SK-N-SH (cell line): ENCODE results near the gene USP47. TPM values are rescaled to one million over a fixed set of nuclear protein-coding genes. Genes with fewer than 3 reads are reported as not detected.

Experiments
- CTCF ChIA-PET: fragments of 300-600, 350-600 bp; formaldehyde crosslinking; extraction: SDS; loops from one replicate; lab custom pipeline; 2021; lab: Yijun Ruan, JAX
- POLR2A ChIA-PET: fragments of 350-600 bp; sonication (Branson Sonifier 250); formaldehyde crosslinking; extraction: SDS; loops from one replicate; lab custom pipeline; 2020; ENCODE audit warnings: antibody characterized with exemption, inconsistent platforms; lab: Yijun Ruan, JAX
- DNase-seq: peaks from one replicate; pipeline ENCODE4 v3.0.0; 2012
- H2AFZ ChIP-seq: fragments of 200-600 bp; sonication (generic); 2 replicates; pipeline ENCODE4 v1.8.1; 2016; ENCODE audit warnings: antibody characterized with exemption, mild to moderate bottlenecking, low read depth
- H3F3A ChIP-seq: fragments of 200-600 bp; sonication (generic); replicated peaks from 2 replicates; pipeline ENCODE3; 2016; ENCODE audit warnings: antibody characterized with exemption, mild to moderate bottlenecking; ENCODE audit not compliant: insufficient read depth
- H3K27ac ChIP-seq, 2 experiments: fragments of 200-500 bp in 1 of 2; fragments of 200-600 bp in 1 of 2; sonication (Bioruptor generic) in 1 of 2; sonication (generic), shearing (Covaris generic) in 1 of 2; 2 replicates each; pipeline versions ENCODE4 v1.5.1 to v1.6.1; 2014 to 2016; ENCODE audit warnings: low read depth in 2 of 2, inconsistent platforms in 1 of 2, low read length in 1 of 2, mild to moderate bottlenecking in 1 of 2, mixed read lengths in 1 of 2
- H3K27me3 ChIP-seq: fragments of 200-600 bp; sonication (generic), shearing (Covaris generic); 2 replicates; pipeline ENCODE4 v1.6.1; 2016; ENCODE audit warnings: mixed run types; ENCODE audit not compliant: insufficient read depth
- H3K36me3 ChIP-seq, 2 experiments: fragments of 200-500 bp in 1 of 2; fragments of 200-600 bp in 1 of 2; sonication (Bioruptor generic) in 1 of 2; sonication (generic) in 1 of 2; replicated peaks in 1 of 2; 2 replicates each; pipeline versions ENCODE3 to v1.5.1; 2014 to 2016; ENCODE audit warnings: low read length in 1 of 2, mild to moderate bottlenecking in 1 of 2; ENCODE audit not compliant: insufficient read depth in 2 of 2, control insufficient read depth in 1 of 2
- H3K4me1 ChIP-seq, 2 experiments: fragments of 200-500 bp in 1 of 2; fragments of 200-600 bp in 1 of 2; sonication (Bioruptor generic) in 1 of 2; sonication (generic), shearing (Covaris generic) in 1 of 2; 2 replicates each; pipeline versions ENCODE4 v1.5.1 to v1.6.1; 2014 to 2016; ENCODE audit warnings: low read depth in 1 of 2, low read length in 1 of 2, mixed run types in 1 of 2; ENCODE audit not compliant: insufficient read depth in 2 of 2, control insufficient read depth in 1 of 2
- H3K4me2 ChIP-seq: fragments of 200-600 bp; sonication (generic), shearing (Covaris generic); 2 replicates; pipeline ENCODE4 v1.6.1; 2017; ENCODE audit warnings: mixed run types
- H3K4me3 ChIP-seq, 2 experiments: fragments of 200-500 bp in 1 of 2; fragments of 200-600 bp in 1 of 2; sonication (Bioruptor generic) in 1 of 2; sonication (generic), shearing (Covaris generic) in 1 of 2; 2 replicates each; pipeline versions ENCODE4 v1.5.1 to v1.8.1; 2014 to 2016; ENCODE audit warnings: low read depth in 2 of 2, inconsistent platforms in 1 of 2, low read length in 1 of 2, mild to moderate bottlenecking in 1 of 2, mixed read lengths in 1 of 2, moderate library complexity in 1 of 2
- H3K79me2 ChIP-seq: fragments of 200-600 bp; sonication (generic); 2 replicates; pipeline ENCODE4 v1.8.1; 2017; ENCODE audit warnings: mild to moderate bottlenecking; ENCODE audit not compliant: insufficient read depth
- H3K9ac ChIP-seq: fragments of 200-600 bp; sonication (generic); 2 replicates; pipeline ENCODE4 v1.6.1; 2017; ENCODE audit warnings: mixed run types
- H3K9me2 ChIP-seq: fragments of 200-600 bp; sonication (generic); 2 replicates; pipeline ENCODE4 v1.6.1; 2017; ENCODE audit warnings: mixed run types
- H3K9me3 ChIP-seq: fragments of 200-600 bp; sonication (generic); 2 replicates; pipeline ENCODE4 v1.6.1; 2017; ENCODE audit warnings: mixed run types, mild to moderate bottlenecking, moderate library complexity
- H4K20me1 ChIP-seq: fragments of 200-600 bp; sonication (generic); 2 replicates; pipeline ENCODE4 v1.6.1; 2017; ENCODE audit warnings: mild to moderate bottlenecking, mixed run types; ENCODE audit not compliant: insufficient read depth
- EP300 ChIP-seq, 2 experiments: IDR thresholded peaks; 2 replicates each; pipeline versions ENCODE4 v1.4.0 to v1.6.1; 2012; ENCODE audit warnings: borderline replicate concordance in 1 of 2, low read depth in 1 of 2, low read length in 1 of 2
- GATA2 ChIP-seq: sonication (generic); formaldehyde crosslinking; IDR thresholded peaks from 2 replicates; pipeline ENCODE4 v1.5.0; 2020; ENCODE audit warnings: mild to moderate bottlenecking, missing genetic modification reagents
- MEF2A ChIP-seq: IDR thresholded peaks from 2 replicates; pipeline ENCODE4 v1.4.0; 2012; ENCODE audit warnings: low read depth, borderline replicate concordance
- NFIC ChIP-seq: IDR thresholded peaks from 2 replicates; pipeline ENCODE4 v1.4.0; 2012; ENCODE audit warnings: borderline replicate concordance
- POLR2AphosphoS5 ChIP-seq: IDR thresholded peaks from 2 replicates; pipeline ENCODE4 v1.6.1; 2012; ENCODE audit warnings: low read depth, low read length
- RFX5 ChIP-seq: IDR thresholded peaks from 2 replicates; pipeline ENCODE4 v1.6.1; 2012; ENCODE audit warnings: mild to moderate bottlenecking, improper control_type of control experiment, low read length
- TAF1 ChIP-seq: IDR thresholded peaks from 2 replicates; pipeline ENCODE4 v1.6.1; 2012; ENCODE audit warnings: low read depth, mild to moderate bottlenecking, low read length, moderate library complexity, borderline replicate concordance
- TCF12 ChIP-seq: IDR thresholded peaks from 2 replicates; pipeline ENCODE4 v1.4.0; 2012
- TEAD4 ChIP-seq: IDR thresholded peaks from 2 replicates; pipeline ENCODE4 v1.4.0; 2012; ENCODE audit warnings: mild to moderate bottlenecking, borderline replicate concordance; ENCODE audit not compliant: insufficient read depth
- YY1 ChIP-seq: IDR thresholded peaks from 2 replicates; pipeline ENCODE4 v1.4.0; 2012; ENCODE audit warnings: low read depth, mild to moderate bottlenecking
- WGBS: methylation state at CpG from one replicate; pipeline ENCODE4 v1.1.6; 2017; ENCODE audit warnings: low lambda C conversion rate; 5-methylcytosine and 5-hydroxymethylcytosine counted together
- polyA plus RNA-seq, 3 experiments: library from polyadenylated mRNA; depleted of rRNA; stranded (reverse); fragments of >200 nt; gene quantifications; 2 replicates each; pipeline ENCODE4 v1.2.3, GENCODE V29; 2012
- TF ChIP-seq, protein P1 (sequence below): fragments of 200-600 bp; sonication (generic); IDR thresholded peaks from 2 replicates; pipeline ENCODE4 v1.6.1; 2017; ENCODE audit warnings: antibody characterized with exemption, mild to moderate bottlenecking, moderate library complexity
- TF ChIP-seq, protein P2 (sequence below): IDR thresholded peaks from 2 replicates; pipeline ENCODE4 v1.4.0; 2012; ENCODE audit warnings: low read depth, borderline replicate concordance
- TF ChIP-seq, protein P3 (sequence below): IDR thresholded peaks from 2 replicates; pipeline ENCODE4; 2012
- TF ChIP-seq, protein P4 (sequence below): fragments of 150-350 bp; IDR thresholded peaks from 2 replicates; pipeline ENCODE4 v1.6.1; 2017; ENCODE audit warnings: antibody characterized with exemption, low read length, low read depth, borderline replicate concordance

Gene USP47
- polyA plus RNA-seq, 1 of the 3 experiments (the other 2 are of a cell fraction), result 10.3 TPM

GRCh38 chr11:12003815-12004214, 162.0 kb downstream of the USP47 start:
- H3K27me3 ChIP-seq, result no peaks in the 10 kb centered on the region

DNA sequence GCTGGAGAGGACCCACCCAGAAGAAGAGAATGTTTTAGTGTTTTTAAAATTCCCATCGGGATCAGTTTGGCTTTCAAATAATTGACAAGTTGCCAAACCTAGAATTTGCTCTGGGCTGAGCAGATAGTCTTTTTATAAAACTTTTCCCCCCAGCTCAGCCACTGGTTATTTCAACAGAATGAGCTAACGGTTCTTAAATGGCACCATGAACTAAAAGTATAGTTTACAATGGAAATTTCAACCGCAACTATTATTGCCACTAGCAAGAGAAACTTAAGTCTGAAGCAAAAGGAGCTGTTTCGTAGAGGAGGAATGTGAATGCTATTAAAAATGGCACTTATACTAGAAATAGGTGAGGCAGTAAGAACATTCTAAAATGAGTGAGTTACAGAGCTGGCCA, 163.3 kb downstream of the USP47 start:
- POLR2A ChIA-PET, result interaction anchor here (0.6 kb wide), 1 partner anchor 32 kb away, joined by 3 read pairs; no protein-coding TSS in a partner anchor
- Histone ChIP-seq H3F3A (peaks cover 41% of the 10 kb centered on the region), H3K9me3 (no peaks in the 10 kb centered on the region), H3K4me3 (peak overlapping the region in 1 of 2 experiments; percentile 12; a peak in 2 of 4 replicates), H3K4me1 (peaks cover 34 to 36% of the 10 kb centered on the region in 2 experiments; a peak in 3 of 4 replicates)
- TF ChIP-seq, protein P1, sequence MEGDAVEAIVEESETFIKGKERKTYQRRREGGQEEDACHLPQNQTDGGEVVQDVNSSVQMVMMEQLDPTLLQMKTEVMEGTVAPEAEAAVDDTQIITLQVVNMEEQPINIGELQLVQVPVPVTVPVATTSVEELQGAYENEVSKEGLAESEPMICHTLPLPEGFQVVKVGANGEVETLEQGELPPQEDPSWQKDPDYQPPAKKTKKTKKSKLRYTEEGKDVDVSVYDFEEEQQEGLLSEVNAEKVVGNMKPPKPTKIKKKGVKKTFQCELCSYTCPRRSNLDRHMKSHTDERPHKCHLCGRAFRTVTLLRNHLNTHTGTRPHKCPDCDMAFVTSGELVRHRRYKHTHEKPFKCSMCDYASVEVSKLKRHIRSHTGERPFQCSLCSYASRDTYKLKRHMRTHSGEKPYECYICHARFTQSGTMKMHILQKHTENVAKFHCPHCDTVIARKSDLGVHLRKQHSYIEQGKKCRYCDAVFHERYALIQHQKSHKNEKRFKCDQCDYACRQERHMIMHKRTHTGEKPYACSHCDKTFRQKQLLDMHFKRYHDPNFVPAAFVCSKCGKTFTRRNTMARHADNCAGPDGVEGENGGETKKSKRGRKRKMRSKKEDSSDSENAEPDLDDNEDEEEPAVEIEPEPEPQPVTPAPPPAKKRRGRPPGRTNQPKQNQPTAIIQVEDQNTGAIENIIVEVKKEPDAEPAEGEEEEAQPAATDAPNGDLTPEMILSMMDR, result no peak
- TF ChIP-seq YY1 (no peak), TCF12 (no peak), TEAD4 (no peak), NFIC (no peak), EP300 (IDR thresholded peaks at IDR 0.05; ENCODE audit: borderline replicate concordance in 1 of 2, low read depth in 1 of 2, low read length in 1 of 2) (no peak), GATA2 (no peak)
- TF ChIP-seq, protein P2, sequence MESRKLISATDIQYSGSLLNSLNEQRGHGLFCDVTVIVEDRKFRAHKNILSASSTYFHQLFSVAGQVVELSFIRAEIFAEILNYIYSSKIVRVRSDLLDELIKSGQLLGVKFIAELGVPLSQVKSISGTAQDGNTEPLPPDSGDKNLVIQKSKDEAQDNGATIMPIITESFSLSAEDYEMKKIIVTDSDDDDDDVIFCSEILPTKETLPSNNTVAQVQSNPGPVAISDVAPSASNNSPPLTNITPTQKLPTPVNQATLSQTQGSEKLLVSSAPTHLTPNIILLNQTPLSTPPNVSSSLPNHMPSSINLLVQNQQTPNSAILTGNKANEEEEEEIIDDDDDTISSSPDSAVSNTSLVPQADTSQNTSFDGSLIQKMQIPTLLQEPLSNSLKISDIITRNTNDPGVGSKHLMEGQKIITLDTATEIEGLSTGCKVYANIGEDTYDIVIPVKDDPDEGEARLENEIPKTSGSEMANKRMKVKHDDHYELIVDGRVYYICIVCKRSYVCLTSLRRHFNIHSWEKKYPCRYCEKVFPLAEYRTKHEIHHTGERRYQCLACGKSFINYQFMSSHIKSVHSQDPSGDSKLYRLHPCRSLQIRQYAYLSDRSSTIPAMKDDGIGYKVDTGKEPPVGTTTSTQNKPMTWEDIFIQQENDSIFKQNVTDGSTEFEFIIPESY, result no peak
- TF ChIP-seq, protein P3, sequence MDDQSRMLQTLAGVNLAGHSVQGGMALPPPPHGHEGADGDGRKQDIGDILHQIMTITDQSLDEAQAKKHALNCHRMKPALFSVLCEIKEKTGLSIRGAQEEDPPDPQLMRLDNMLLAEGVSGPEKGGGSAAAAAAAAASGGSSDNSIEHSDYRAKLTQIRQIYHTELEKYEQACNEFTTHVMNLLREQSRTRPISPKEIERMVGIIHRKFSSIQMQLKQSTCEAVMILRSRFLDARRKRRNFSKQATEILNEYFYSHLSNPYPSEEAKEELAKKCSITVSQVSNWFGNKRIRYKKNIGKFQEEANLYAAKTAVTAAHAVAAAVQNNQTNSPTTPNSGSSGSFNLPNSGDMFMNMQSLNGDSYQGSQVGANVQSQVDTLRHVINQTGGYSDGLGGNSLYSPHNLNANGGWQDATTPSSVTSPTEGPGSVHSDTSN, result no peak
- TF ChIP-seq, all 33 proteins: peak for 0
- CTCF ChIA-PET, result interaction anchor here (0.9 to 2.4 kb wide), 6 partner anchors 12 to 73 kb away, joined by 3 to 11 read pairs (median 5); no protein-coding TSS in a partner anchor
- Histone ChIP-seq H3K27me3 (no peaks in the 10 kb centered on the region), H3K79me2 (peaks cover 75% of the 10 kb centered on the region), H3K9me2 (no peaks in the 10 kb centered on the region), H3K9ac (peak overlapping the region; percentile 8; the same call in 1 of the 2 replicates), H4K20me1 (peaks cover 40% of the 10 kb centered on the region), H3K36me3 (peaks cover 52 to 54% of the 10 kb centered on the region in 2 experiments), H3K4me2 (peak overlapping the region; percentile 56), H2AFZ (no peak overlapping the region), H3K27ac (peak overlapping the region in 1 of 2 experiments; percentile 49; a peak in 2 of 4 replicates)
- DNase-seq, result no peak
- WGBS, result 87% methylated on average over 4 of the region's 4 CpGs

More at GRCh38 chr11:12003815-12004214, 162.0 kb downstream of the USP47 start:
- WGBS, result 71% methylated on average over 4 of the region's 4 CpGs
- TF ChIP-seq TAF1 (no peak), POLR2AphosphoS5 (no peak), MEF2A (no peak), RFX5 (no peak), NFIC (no peak)
- TF ChIP-seq, protein P4, sequence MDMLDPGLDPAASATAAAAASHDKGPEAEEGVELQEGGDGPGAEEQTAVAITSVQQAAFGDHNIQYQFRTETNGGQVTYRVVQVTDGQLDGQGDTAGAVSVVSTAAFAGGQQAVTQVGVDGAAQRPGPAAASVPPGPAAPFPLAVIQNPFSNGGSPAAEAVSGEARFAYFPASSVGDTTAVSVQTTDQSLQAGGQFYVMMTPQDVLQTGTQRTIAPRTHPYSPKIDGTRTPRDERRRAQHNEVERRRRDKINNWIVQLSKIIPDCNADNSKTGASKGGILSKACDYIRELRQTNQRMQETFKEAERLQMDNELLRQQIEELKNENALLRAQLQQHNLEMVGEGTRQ, result no peak
- Histone ChIP-seq H3K9ac (peak overlapping the region; percentile 15; the same call in 1 of the 2 replicates), H3F3A (peaks cover 53% of the 10 kb centered on the region), H3K4me1 (peaks cover 28 to 41% of the 10 kb centered on the region in 2 experiments; a peak in 3 of 4 replicates), H3K4me2 (peak overlapping the region; percentile 56; the same call in 1 of the 2 replicates), H4K20me1 (peaks cover 40% of the 10 kb centered on the region), H2AFZ (no peak overlapping the region), H3K79me2 (peaks cover 82% of the 10 kb centered on the region), H3K9me2 (no peaks in the 10 kb centered on the region), H3K36me3 (peaks cover 58 to 63% of the 10 kb centered on the region in 2 experiments), H3K9me3 (no peaks in the 10 kb centered on the region), H3K4me3 (no peak overlapping the region), H3K27ac (peak overlapping the region in 1 of 2 experiments; percentile 49; a peak in 2 of 4 replicates)
- no peak for DNase-seq
- POLR2A ChIA-PET, result no interaction called here
- CTCF ChIA-PET, result interaction anchor here (1.3 to 2.4 kb wide), 5 partner anchors 37 to 72 kb away, joined by 3 to 11 read pairs (median 5); no protein-coding TSS in a partner anchor
